DOHH2 (cell line): ENCODE data around the gene MEA1.

Experiments
- H3F3A ChIP-seq: fragments of 200-600 bp; sonication (generic), shearing (Covaris generic); 2 replicates; pipeline ENCODE4 v1.6.0; 2016; ENCODE audit warnings: antibody characterized with exemption, mild to moderate bottlenecking; ENCODE audit not compliant: control insufficient read depth, insufficient read depth
- H3K27ac ChIP-seq: fragments of 200-600 bp; sonication (generic); 2 replicates; pipeline ENCODE4 v1.5.1; 2014; ENCODE audit warnings: low read depth, mild to moderate bottlenecking, low read length, moderate library complexity
- H3K27me3 ChIP-seq: fragments of 200-600 bp; sonication (generic); 2 replicates; pipeline ENCODE4 v1.6.1; 2014; ENCODE audit warnings: mild to moderate bottlenecking, low read length, mixed read lengths; ENCODE audit not compliant: control insufficient read depth
- H3K36me3 ChIP-seq: fragments of 200-600 bp; sonication (generic); 2 replicates; pipeline ENCODE4 v1.6.1; 2014; ENCODE audit warnings: mild to moderate bottlenecking, low read length, moderate library complexity, mixed read lengths; ENCODE audit not compliant: control insufficient read depth
- H3K4me1 ChIP-seq: fragments of 200-600 bp; sonication (generic); 2 replicates; pipeline ENCODE4 v1.6.1; 2014; ENCODE audit warnings: mild to moderate bottlenecking, low read length, mixed read lengths; ENCODE audit not compliant: control insufficient read depth
- H3K4me2 ChIP-seq: fragments of 200-600 bp; sonication (generic); 2 replicates; pipeline ENCODE4 v1.6.0; 2014; ENCODE audit warnings: mild to moderate bottlenecking, low read length, moderate library complexity
- H3K4me3 ChIP-seq: fragments of 200-600 bp; sonication (generic); 2 replicates; pipeline ENCODE4 v1.5.1; 2014; ENCODE audit warnings: mild to moderate bottlenecking, low read length, mixed read lengths
- H3K79me2 ChIP-seq: fragments of 200-600 bp; sonication (generic); 2 replicates; pipeline ENCODE4 v1.6.1; 2014; ENCODE audit warnings: mild to moderate bottlenecking, low read length, mixed read lengths; ENCODE audit not compliant: control insufficient read depth
- H3K9me2 ChIP-seq: fragments of 200-600 bp; sonication (generic); replicated peaks from 2 replicates; pipeline ENCODE4 v1.6.1; 2014; ENCODE audit warnings: mild to moderate bottlenecking, low read length, mixed read lengths; ENCODE audit not compliant: control insufficient read depth
- H3K9me3 ChIP-seq: fragments of 200-600 bp; sonication (generic); 2 replicates; pipeline ENCODE4 v1.6.1; 2014; ENCODE audit warnings: antibody characterized with exemption, low read length, mixed read lengths; ENCODE audit not compliant: control insufficient read depth, insufficient read depth
- H4K20me1 ChIP-seq: fragments of 200-600 bp; sonication (generic); 2 replicates; pipeline ENCODE4 v1.6.0; 2014; ENCODE audit warnings: low read depth, mild to moderate bottlenecking, antibody characterized with exemption, low read length, moderate library complexity; ENCODE audit not compliant: control insufficient read depth, insufficient read depth
- EZH2phosphoT487 ChIP-seq: fragments of 200-600 bp; sonication (generic); IDR thresholded peaks from 2 replicates; pipeline ENCODE4 v1.6.1; 2017; ENCODE audit warnings: borderline replicate concordance, mild to moderate bottlenecking, antibody characterized with exemption, low read length, moderate library complexity, mixed read lengths
- TF ChIP-seq, protein P1 (sequence below): fragments of 200-600 bp; sonication (generic); IDR thresholded peaks from one replicate; pipeline ENCODE4 v1.5.1; 2014; ENCODE audit warnings: antibody characterized with exemption, mild to moderate bottlenecking, low read depth, low read length; ENCODE audit not compliant: poor library complexity, severe bottlenecking

Gene MEA1

GRCh38 chr6:42968126-42968701, 45.5 kb downstream of the MEA1 start:
- Histone ChIP-seq H3K4me3 (no peak overlapping the region), H3K27ac (no peak overlapping the region), H3K36me3 (peaks cover 55% of the 10 kb centered on the region), H3K9me2 (no peaks in the 10 kb centered on the region), H3F3A (no peaks in the 10 kb centered on the region), H4K20me1 (no peaks in the 10 kb centered on the region; the same call in 1 of the 2 replicates), H3K27me3 (no peaks in the 10 kb centered on the region), H3K4me1 (no peaks in the 10 kb centered on the region), H3K9me3 (no peaks in the 10 kb centered on the region), H3K4me2 (no peak overlapping the region), H3K79me2 (peaks cover 3% of the 10 kb centered on the region; the same call in 1 of the 2 replicates)
- TF ChIP-seq, protein P1, sequence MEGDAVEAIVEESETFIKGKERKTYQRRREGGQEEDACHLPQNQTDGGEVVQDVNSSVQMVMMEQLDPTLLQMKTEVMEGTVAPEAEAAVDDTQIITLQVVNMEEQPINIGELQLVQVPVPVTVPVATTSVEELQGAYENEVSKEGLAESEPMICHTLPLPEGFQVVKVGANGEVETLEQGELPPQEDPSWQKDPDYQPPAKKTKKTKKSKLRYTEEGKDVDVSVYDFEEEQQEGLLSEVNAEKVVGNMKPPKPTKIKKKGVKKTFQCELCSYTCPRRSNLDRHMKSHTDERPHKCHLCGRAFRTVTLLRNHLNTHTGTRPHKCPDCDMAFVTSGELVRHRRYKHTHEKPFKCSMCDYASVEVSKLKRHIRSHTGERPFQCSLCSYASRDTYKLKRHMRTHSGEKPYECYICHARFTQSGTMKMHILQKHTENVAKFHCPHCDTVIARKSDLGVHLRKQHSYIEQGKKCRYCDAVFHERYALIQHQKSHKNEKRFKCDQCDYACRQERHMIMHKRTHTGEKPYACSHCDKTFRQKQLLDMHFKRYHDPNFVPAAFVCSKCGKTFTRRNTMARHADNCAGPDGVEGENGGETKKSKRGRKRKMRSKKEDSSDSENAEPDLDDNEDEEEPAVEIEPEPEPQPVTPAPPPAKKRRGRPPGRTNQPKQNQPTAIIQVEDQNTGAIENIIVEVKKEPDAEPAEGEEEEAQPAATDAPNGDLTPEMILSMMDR = no peak
- TF ChIP-seq EZH2phosphoT487 = no peak

DNA sequence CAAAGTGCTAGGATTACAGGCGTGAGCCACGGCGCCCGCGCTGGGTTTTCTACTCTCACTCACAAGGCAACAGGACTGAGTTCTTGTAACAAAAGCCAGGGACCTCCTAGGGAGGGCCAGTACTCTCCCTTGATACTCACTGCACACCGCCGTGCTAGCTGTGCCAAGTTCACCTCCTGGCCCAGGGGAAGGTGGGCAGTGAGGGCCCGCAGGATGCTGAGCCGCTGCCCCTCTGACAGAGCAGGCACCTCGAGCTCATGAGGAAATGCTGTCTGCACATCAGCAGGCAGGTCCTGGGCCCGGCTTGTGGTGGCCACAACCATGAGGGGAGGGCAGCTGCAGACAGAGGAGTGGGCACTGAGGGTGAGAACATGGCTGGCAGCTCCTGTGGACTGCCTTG, 46.5 kb downstream of the MEA1 start:
- no peak overlapping the region for H3K4me2 ChIP-seq
- no peaks in the 10 kb centered on the region for H3K9me3 ChIP-seq
- no peak overlapping the region for H3K27ac ChIP-seq
- H3K4me1 ChIP-seq = no peaks in the 10 kb centered on the region
- no peaks in the 10 kb centered on the region; the same call in 1 of the 2 replicates for H4K20me1 ChIP-seq
- peaks cover 62% of the 10 kb centered on the region for H3K36me3 ChIP-seq
- no peak overlapping the region for H3K4me3 ChIP-seq
- no peaks in the 10 kb centered on the region for H3K27me3 ChIP-seq
- 0 out of 2 replicates have a peak, but pooled peaks cover 4% of the 10 kb centered on the region for H3F3A ChIP-seq
- H3K79me2 ChIP-seq = peaks cover 3% of the 10 kb centered on the region; the same call in 1 of the 2 replicates
- TF ChIP-seq, protein P1 = no peak
- TF ChIP-seq EZH2phosphoT487 = no peak
- H3K9me2 ChIP-seq = no peaks in the 10 kb centered on the region

GRCh38 chr6:42966571-42966970, 47.2 kb downstream of the MEA1 start:
- H3K4me3 ChIP-seq = no peak overlapping the region
- no peak overlapping the region for H3K27ac ChIP-seq
- 0 out of 2 replicates have a peak, but pooled peaks cover 2% of the 10 kb centered on the region for H3K79me2 ChIP-seq
- H3K27me3 ChIP-seq = no peaks in the 10 kb centered on the region
- TF ChIP-seq, protein P1 = no peak
- TF ChIP-seq EZH2phosphoT487 = no peak
- no peaks in the 10 kb centered on the region for H3K9me3 ChIP-seq
- H3F3A ChIP-seq = 0 out of 2 replicates have a peak, but pooled peaks cover 5% of the 10 kb centered on the region
- no peaks in the 10 kb centered on the region; the same call in 1 of the 2 replicates for H4K20me1 ChIP-seq
- no peaks in the 10 kb centered on the region for H3K9me2 ChIP-seq
- H3K4me2 ChIP-seq = no peak overlapping the region
- peaks cover 63% of the 10 kb centered on the region for H3K36me3 ChIP-seq
- H3K4me1 ChIP-seq = no peaks in the 10 kb centered on the region
